Osteoblast (primary cell): ENCODE results near the gene B3GALT5. TPM values are rescaled to one million over a fixed set of nuclear protein-coding genes. Genes with fewer than 3 reads are reported as not detected.

Source experiments
- DNase-seq: peaks from one replicate; pipeline ENCODE4 v3.0.0; 2011; ENCODE audit warnings: low spot score, mixed read lengths; ENCODE audit not compliant: insufficient read length; ENCODE audit errors: missing footprints
- H2AFZ ChIP-seq: 2 replicates; pipeline ENCODE4 v1.6.0; 2011; ENCODE audit warnings: mild to moderate bottlenecking, low read length
- H3K27ac ChIP-seq: 2 replicates; pipeline ENCODE4 v1.5.1; 2011; ENCODE audit warnings: mild to moderate bottlenecking, low read depth, low read length, moderate library complexity
- H3K27me3 ChIP-seq: 2 replicates; pipeline ENCODE4 v1.6.0; 2012; ENCODE audit warnings: mild to moderate bottlenecking, control low read depth, inconsistent platforms, low read length, moderate library complexity; ENCODE audit not compliant: insufficient read depth
- H3K36me3 ChIP-seq: 2 replicates; pipeline ENCODE4 v1.5.1; 2011; ENCODE audit warnings: mild to moderate bottlenecking, low read length, control low read depth, moderate library complexity; ENCODE audit not compliant: insufficient read depth
- H3K4me1 ChIP-seq: 2 replicates; pipeline ENCODE4 v1.5.1; 2011; ENCODE audit warnings: mild to moderate bottlenecking, low read length, control low read depth, moderate library complexity; ENCODE audit not compliant: insufficient read depth
- H3K4me2 ChIP-seq: 2 replicates; pipeline ENCODE4 v1.6.0; 2011; ENCODE audit warnings: mild to moderate bottlenecking, low read length; ENCODE audit not compliant: insufficient read depth
- H3K4me3 ChIP-seq: fragments of 200-600 bp; sonication (generic); 3 replicates; pipeline ENCODE4 v1.5.1; 2012; ENCODE audit warnings: mild to moderate bottlenecking, low read length, inconsistent platforms; ENCODE audit not compliant: insufficient read depth
- H3K79me2 ChIP-seq: 2 replicates; pipeline ENCODE4 v1.6.0; 2012; ENCODE audit warnings: mild to moderate bottlenecking, low read length, control low read depth, inconsistent platforms; ENCODE audit not compliant: insufficient read depth
- H3K9me3 ChIP-seq: 2 replicates; pipeline ENCODE4 v1.5.1; 2011; ENCODE audit warnings: low read depth, low read length, control low read depth
- H4K20me1 ChIP-seq: 2 replicates; pipeline ENCODE4 v1.6.0; 2012; ENCODE audit warnings: mild to moderate bottlenecking, low read length, control low read depth; ENCODE audit not compliant: insufficient read depth
- total RNA-seq: library from RNA; depleted of rRNA; stranded (reverse); fragments of >200 nt; gene quantifications from 2 replicates; pipeline ENCODE4 v1.2.3, GENCODE V29; 2012
- TF ChIP-seq, protein P1 (sequence below): IDR thresholded peaks from 2 replicates; pipeline ENCODE4 v1.5.1; 2011; ENCODE audit warnings: mild to moderate bottlenecking, low read depth, low read length, moderate library complexity; ENCODE audit errors: extremely low read depth

B3GALT5 gene
- total RNA-seq, 1 donor: under 0.01 TPM

DNA sequence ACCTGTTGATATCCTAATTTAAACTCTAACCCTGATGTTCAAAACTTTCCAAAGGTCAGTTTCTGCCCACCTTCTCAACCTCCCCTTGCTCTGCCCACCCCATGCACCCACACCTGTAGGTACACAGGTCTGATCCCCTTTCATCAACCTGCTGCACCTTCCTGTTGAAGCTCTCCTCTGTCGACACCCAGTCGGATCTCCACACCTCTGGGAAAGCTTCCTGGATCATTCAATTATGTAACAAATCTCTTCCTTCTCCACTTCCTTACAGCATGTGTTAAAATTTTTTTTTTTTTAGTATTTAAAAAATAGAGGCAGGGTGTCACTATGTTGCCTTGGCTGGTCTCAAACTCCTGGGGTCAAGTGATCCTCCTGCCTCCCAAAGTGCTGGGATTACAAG lies 87.6 kb downstream of the B3GALT5 start:
- H3K4me3 ChIP-seq: no peak overlapping the region
- no peaks in the 10 kb centered on the region for H3K36me3 ChIP-seq
- no peak overlapping the region for H3K4me2 ChIP-seq
- no peaks in the 10 kb centered on the region for H3K4me1 ChIP-seq
- no peaks in the 10 kb centered on the region for H4K20me1 ChIP-seq
- TF ChIP-seq, protein P1, sequence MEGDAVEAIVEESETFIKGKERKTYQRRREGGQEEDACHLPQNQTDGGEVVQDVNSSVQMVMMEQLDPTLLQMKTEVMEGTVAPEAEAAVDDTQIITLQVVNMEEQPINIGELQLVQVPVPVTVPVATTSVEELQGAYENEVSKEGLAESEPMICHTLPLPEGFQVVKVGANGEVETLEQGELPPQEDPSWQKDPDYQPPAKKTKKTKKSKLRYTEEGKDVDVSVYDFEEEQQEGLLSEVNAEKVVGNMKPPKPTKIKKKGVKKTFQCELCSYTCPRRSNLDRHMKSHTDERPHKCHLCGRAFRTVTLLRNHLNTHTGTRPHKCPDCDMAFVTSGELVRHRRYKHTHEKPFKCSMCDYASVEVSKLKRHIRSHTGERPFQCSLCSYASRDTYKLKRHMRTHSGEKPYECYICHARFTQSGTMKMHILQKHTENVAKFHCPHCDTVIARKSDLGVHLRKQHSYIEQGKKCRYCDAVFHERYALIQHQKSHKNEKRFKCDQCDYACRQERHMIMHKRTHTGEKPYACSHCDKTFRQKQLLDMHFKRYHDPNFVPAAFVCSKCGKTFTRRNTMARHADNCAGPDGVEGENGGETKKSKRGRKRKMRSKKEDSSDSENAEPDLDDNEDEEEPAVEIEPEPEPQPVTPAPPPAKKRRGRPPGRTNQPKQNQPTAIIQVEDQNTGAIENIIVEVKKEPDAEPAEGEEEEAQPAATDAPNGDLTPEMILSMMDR: no peak
- no peaks in the 10 kb centered on the region for H3K79me2 ChIP-seq
- no peak for DNase-seq
- H3K27ac ChIP-seq: no peak overlapping the region
- no peaks in the 10 kb centered on the region for H3K27me3 ChIP-seq
- H2AFZ ChIP-seq: no peak overlapping the region
- no peaks in the 10 kb centered on the region for H3K9me3 ChIP-seq

DNA sequence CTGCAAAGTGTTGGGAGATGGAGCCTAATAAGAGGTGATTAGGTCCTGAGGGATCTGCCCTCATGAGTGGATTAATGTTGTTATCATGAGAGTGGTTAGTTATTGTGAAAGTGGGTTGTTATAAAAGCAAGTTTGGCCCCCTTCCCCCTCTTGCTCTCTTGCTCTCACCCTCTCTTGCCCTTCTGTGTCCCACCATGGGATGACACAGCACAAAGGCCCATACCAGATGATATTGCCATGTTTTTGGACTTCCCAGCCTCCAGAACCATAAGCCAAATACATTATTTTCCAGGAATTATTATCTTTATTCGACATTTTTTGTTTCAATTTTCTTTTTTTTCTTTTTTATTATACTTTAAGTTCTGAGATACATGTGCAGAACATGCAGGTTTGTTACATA lies 90.8 kb downstream of the B3GALT5 start:
- H3K4me2 ChIP-seq: no peak overlapping the region
- H3K4me1 ChIP-seq: no peaks in the 10 kb centered on the region
- no peak for DNase-seq
- H3K79me2 ChIP-seq: no peaks in the 10 kb centered on the region
- no peak overlapping the region for H2AFZ ChIP-seq
- H4K20me1 ChIP-seq: no peaks in the 10 kb centered on the region
- H3K27ac ChIP-seq: no peak overlapping the region
- no peaks in the 10 kb centered on the region for H3K27me3 ChIP-seq
- no peak overlapping the region for H3K4me3 ChIP-seq
- no peaks in the 10 kb centered on the region for H3K9me3 ChIP-seq
- TF ChIP-seq, protein P1: no peak
- H3K36me3 ChIP-seq: no peaks in the 10 kb centered on the region

DNA sequence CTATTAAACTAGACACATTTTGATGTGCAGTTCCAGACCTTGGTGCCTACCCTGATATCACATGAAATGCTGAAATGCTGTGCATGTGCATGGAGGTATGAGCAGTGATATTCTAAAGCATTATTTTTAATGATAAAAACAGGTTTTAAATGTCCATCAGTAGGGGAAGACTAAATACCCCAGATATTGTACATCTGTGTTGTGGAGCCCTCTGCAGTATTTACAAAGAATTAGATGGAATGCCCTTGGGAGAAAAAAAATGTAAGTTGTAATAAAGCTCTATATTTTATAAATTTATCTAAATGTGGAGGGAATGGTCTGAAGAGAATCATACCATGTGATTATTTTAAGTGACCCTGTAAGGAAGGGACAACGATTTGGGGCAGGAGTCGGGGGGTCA lies 93.1 kb downstream of the B3GALT5 start:
- Histone ChIP-seq H3K9me3 (no peaks in the 10 kb centered on the region), H3K79me2 (no peaks in the 10 kb centered on the region), H2AFZ (no peak overlapping the region), H3K27me3 (peaks cover under 1% of the 10 kb centered on the region), H3K27ac (no peak overlapping the region), H3K4me2 (no peak overlapping the region), H4K20me1 (no peaks in the 10 kb centered on the region), H3K36me3 (no peaks in the 10 kb centered on the region), H3K4me3 (no peak overlapping the region), H3K4me1 (no peaks in the 10 kb centered on the region)
- TF ChIP-seq, protein P1: peak; percentile 39
- DNase-seq: no peak

DNA sequence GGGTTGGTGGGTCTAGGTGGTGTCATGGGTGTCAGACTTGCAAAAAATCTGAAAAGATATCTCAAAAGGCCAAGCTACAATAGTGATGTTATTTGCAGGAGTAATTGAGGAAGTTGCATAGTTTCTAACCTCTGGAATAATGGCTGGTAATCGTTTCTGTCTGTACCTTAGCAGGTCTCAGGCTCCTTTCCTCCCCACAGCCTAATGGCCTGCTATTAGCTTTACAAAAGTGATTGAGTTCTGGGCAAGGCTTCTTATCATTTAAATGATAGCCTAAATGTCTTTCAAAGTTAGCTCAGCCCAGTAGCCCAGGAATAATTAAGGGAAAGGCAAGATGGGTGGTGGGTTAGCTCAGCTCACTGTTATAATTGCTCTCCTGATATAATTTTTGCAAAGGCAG lies 94.6 kb downstream of the B3GALT5 start:
- TF ChIP-seq, protein P1: no peak

More for the DNA sequence above, 94.6 kb downstream of the B3GALT5 start:
- no peak overlapping the region for H3K27ac ChIP-seq
- H4K20me1 ChIP-seq: no peaks in the 10 kb centered on the region
- H3K4me1 ChIP-seq: no peaks in the 10 kb centered on the region
- no peak overlapping the region for H3K4me3 ChIP-seq
- no peaks in the 10 kb centered on the region for H3K79me2 ChIP-seq
- H2AFZ ChIP-seq: no peak overlapping the region
- H3K9me3 ChIP-seq: no peaks in the 10 kb centered on the region
- H3K27me3 ChIP-seq: peaks cover 3% of the 10 kb centered on the region
- no peaks in the 10 kb centered on the region for H3K36me3 ChIP-seq
- no peak for DNase-seq
- no peak overlapping the region for H3K4me2 ChIP-seq
